ENCODE measurements around the gene COCH.

COCH gene

GRCh38 chr14:30874120-30874998, at the start of gene COCH:
Gene COCH (plus strand): TSS chr14:30874559. CDS start chr14:30874939, 380 bp downstream.
- DNase-seq (ENCODE audit: low read depth in 2 of 2): no peak

GRCh38 chr14:30826070-30826469, 48.3 kb upstream of the COCH start:
- no peak for DNase-seq (ENCODE audit: low read depth in 2 of 2)

GRCh38 chr14:30829853-30830252, 44.5 kb upstream of the COCH start:
- DNase-seq (ENCODE audit: low read depth in 2 of 2): no peak

GRCh38 chr14:30834353-30834752, 40.0 kb upstream of the COCH start:
- no peak for DNase-seq (ENCODE audit: low read depth in 2 of 2)

- no peak for DNase-seq (ENCODE audit: low read depth in 2 of 2)
Measured at GRCh38 chr14:30838351-30838750, 36.0 kb upstream of the COCH start.

GRCh38 chr14:30840086-30840779, 34.1 kb upstream of the COCH start:
- DNase-seq (ENCODE audit: low read depth in 2 of 2): no peak

- DNase-seq (ENCODE audit: low read depth in 2 of 2): no peak
Measured at GRCh38 chr14:30842431-30842830, 31.9 kb upstream of the COCH start.

GRCh38 chr14:30848449-30849240, 25.7 kb upstream of the COCH start:
- no peak for DNase-seq (ENCODE audit: low read depth in 2 of 2)

GRCh38 chr14:30849354-30849753, 25.0 kb upstream of the COCH start:
- no peak for DNase-seq (ENCODE audit: low read depth in 2 of 2)

- no peak for DNase-seq (ENCODE audit: low read depth in 2 of 2)
Measured at GRCh38 chr14:30849983-30850382, 24.4 kb upstream of the COCH start.

GRCh38 chr14:30853946-30854345, 20.4 kb upstream of the COCH start:
- no peak for DNase-seq (ENCODE audit: low read depth in 2 of 2)

GRCh38 chr14:30854492-30854891, 19.9 kb upstream of the COCH start:
- no peak for DNase-seq (ENCODE audit: low read depth in 2 of 2)

GRCh38 chr14:30855345-30856037, 18.9 kb upstream of the COCH start:
- no peak for DNase-seq (ENCODE audit: low read depth in 2 of 2)

GRCh38 chr14:30861200-30861599, 13.2 kb upstream of the COCH start:
- no peak for DNase-seq (ENCODE audit: low read depth in 2 of 2)

- DNase-seq (ENCODE audit: low read depth in 2 of 2): no peak
Measured at GRCh38 chr14:30864934-30865333, 9.4 kb upstream of the COCH start.

GRCh38 chr14:30868736-30869135, 5.6 kb upstream of the COCH start:
- no peak for DNase-seq (ENCODE audit: low read depth in 2 of 2)

- DNase-seq (ENCODE audit: low read depth in 2 of 2): no peak
Measured at GRCh38 chr14:30869551-30870155, 4.7 kb upstream of the COCH start.

- no peak for DNase-seq (ENCODE audit: low read depth in 2 of 2)
Measured at GRCh38 chr14:30872602-30873001, 1.8 kb upstream of the COCH start.

- no peak for DNase-seq (ENCODE audit: low read depth in 2 of 2)
Measured at GRCh38 chr14:30873308-30874119, 845 bp upstream of the COCH start.

- no peak for DNase-seq (ENCODE audit: low read depth in 2 of 2)
Measured at GRCh38 chr14:30874999-30875787, 834 bp downstream of the COCH start.

Measured in fibroblast of skin of left quadriceps (primary cell).